ENCODE results near the gene MIF4GD. TPM values are rescaled to one million over a fixed set of nuclear protein-coding genes. Genes with fewer than 3 reads are reported as not detected.
"Not testable (repeated sequence)": the region's sequence is repeated elsewhere in the genome, so short reads cannot be mapped to it uniquely, and the experiment has no call there.

The MIF4GD gene
- polyA plus RNA-seq, 4 donors: 21.0 to 24.6 (median 22.9) TPM

DNA sequence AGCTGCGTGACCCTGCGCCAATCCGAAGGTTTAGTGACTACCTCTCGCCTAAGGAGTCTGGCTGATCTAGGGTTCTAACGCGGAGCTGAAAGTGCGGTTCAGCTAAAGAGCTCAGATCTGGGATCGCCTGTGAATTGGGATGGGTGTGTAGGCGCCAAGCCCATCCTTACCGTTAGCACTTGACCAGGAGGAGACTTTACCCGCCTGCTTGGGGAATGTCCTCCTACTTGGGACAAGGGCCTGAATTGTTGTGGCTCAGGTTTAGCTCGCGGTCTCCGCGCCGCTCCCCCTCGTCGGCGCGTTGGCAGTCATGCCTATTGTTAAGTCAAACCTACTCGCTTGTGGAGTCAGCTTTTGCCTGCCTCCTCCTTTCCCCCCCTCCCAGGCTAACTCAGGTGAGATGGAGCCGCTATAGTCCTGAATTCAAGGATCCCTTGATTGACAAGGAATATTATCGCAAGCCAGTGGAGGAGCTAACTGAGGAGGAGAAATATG is 8.9 kb downstream of the MIF4GD start:
- DNase-seq (ENCODE audit: low read depth in 4 of 4, low spot score in 3 of 4): no peak

DNA sequence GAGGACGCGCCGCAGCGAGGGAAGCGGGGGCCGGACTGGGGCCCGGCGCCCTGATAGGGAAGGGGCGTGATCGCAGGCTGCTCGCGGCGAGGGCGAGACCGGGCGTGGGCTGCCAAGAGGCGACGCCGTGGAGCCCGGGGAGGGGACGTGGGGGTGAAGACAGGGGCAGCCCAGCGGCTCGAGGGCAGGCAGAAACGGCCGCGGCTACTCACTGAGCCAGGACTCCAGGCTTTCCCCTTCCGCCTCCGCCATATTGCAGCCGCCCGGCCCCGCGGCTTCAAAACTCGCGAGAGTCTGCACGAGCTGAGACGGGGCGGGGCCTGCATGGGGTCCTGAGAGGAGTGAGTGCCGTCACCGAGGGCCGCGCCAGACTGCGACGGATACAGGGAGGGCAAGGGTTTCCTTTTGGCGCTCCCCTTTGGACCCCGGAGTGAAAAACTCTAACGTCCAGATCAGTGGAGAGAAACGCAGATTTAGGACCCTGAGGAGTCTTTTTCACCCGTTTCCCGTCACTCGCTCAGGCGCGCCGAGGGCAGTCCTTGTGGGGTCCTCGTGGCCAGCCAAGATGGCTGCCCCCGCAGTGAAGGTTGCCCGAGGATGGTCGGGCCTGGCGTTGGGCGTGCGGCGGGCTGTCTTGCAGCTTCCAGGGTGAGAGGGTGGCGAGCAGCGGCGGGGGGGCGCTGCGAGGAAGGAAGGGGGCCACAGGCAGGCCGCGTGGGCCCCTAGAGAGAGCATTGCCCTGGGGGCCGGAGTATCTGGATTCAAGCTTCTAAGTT is 9.5 kb downstream of the MIF4GD start, which contains the start of the genes GGA3 and MRPS7:
Gene GGA3 (minus strand): TSS at position 271 of the 776 bp plus-strand sequence. CDS start 19 bp downstream, at position 252.
Gene MRPS7 (plus strand): TSS at position 544 of the 776 bp plus-strand sequence. CDS start 22 bp downstream, at position 566.
- peak; percentile 90 to 95 (median 91) for DNase-seq (ENCODE audit: low read depth in 4 of 4, low spot score in 3 of 4)

DNA sequence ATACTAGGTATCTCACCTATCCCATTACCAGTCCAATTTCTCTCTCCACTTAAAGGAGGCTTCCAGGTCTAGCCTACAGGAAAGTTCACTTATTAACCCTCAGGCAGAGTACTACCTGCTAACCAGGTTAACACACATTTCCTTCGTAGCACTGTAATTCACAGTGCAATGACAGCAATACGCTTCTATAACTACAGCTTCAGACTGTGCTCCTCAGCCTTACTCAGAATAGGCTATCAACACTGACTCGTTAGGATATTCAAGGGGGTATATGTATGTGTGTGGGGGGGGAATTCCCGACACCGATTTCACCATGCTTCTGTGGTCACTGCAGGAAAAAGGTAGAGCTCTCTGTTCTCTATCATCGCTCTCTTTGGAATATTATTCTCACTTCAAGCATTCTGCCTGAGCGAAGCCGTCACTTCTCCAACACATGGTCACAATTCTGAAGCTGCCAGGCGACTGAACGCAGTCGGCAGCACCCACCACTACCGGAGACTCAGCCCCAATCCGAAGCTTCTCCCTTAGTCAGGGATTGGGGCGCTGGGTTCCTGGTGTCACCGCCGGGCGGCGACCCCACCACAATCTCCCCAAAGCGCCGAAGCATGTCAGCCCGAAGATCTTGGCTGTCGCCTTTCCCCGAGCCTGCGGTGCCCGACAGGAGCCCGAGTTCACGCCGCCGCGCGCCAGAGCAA is 10.2 kb downstream of the MIF4GD start:
- no peak for DNase-seq (ENCODE audit: low read depth in 4 of 4, low spot score in 3 of 4)

DNA sequence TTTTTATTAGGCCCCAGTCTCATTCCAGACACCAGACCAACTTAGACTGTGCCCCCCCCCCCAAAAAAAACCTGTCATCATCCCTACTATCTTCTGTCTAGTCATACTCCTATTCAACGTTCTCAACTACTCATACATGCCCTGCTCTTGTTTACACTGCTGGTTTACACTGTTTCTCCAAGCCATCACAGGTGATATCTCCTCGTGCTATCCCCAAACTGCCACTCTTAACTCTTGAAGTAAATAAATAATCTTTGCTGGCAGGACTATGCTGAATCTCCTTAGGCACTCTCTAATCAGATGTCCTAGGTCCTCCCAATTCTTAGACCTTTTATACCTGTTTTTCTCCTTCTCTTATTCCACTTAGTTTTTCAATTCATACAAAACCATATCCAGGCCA is 13.8 kb downstream of the MIF4GD start:
- not testable (repeated sequence) for DNase-seq (ENCODE audit: low read depth in 4 of 4, low spot score in 3 of 4)

DNA sequence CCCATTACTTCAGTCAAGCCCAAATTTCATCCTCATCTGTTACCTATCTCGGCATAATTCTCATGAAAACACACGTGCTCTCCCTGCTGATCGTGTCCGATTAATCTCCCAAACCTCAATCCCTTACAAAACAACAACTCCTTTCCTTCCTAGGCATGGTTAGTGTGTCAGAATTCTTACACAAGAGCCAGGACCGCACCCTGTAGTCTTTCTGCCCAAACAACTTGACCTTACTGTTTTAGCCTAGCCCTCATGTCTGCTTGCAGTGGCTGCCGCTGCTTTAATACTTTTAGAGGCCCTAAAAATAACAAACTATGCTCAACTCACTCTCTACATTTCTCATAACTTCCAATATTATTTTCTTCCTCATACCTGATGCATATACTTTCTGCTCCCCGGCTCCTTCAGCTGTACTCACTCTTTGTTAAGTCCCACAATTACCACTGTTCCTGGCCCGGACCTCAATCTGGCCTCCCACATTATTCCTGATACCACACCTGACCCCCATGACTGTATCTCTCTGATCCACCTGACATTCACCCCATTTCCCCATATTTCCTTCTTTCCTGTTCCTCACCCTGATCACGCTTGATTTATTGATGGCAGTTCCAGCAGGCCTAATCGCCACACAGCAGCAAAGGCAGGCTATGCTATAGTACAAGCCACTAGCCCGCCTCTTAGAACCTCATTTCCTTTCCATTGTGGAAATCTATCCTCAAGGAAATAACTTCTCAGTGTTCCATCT is 14.9 kb downstream of the MIF4GD start:
- not testable (repeated sequence) for DNase-seq (ENCODE audit: low read depth in 4 of 4, low spot score in 3 of 4)

DNA sequence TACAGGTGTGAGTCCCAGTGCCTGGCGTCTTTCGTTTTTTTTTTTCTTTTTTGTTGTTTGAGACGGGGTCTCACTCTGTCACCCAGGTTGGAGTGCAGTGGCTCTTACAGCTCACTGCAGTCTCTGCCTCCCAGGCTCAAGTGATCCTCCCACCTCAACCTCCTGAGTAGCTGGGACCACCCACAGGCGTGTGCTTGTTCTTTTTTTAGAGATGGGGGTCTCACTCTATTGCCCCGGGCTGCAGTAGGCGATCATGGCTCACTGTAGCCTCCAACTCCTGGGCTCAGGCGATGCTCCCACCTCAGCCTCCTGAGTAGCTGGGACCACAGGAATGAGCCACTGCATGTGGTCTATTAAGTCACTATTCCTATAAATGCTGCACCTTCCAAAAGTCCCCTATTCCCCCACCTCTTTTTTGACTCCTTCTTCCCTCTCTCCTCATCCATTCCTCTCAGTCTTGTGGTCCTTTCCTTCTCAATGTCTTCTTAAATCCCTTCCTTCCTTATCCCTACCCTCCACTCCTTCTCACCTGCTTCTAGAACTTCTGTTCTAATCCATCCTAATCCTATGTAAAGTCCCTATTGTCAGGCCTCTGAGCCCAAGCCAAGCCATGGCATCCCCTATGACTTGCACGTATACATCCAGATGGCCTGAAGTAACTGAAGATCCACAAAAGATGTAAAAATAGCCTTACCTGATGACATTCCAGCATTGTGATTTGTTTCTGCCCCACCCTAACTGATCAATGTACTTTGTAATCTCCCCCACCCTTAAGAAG is 18.8 kb downstream of the MIF4GD start:
- DNase-seq (ENCODE audit: low read depth in 4 of 4, low spot score in 3 of 4): no peak

DNA sequence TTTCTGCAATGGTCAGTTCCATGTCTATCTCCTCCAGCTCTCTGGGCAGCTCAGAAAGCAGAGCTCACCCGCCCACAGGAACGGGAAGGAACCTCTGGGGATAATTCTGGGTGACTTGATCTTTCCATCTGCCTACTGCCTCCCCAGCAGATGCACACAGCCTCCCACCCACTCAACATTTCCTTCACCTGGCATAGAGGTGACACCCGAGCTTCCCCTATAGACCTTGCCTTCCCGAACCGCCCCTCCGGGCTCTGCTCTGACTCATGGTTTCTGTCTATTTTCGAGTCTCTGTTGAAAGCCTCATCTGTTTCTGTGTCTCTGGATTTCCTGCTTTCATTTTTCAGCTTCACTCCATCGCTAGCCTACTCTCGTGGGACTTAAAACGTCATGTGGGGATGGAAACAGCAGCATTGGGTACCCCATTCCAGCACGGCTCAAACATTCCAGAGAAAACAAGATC is 21.0 kb downstream of the MIF4GD start:
- no peak for DNase-seq (ENCODE audit: low read depth in 4 of 4, low spot score in 3 of 4)

DNA sequence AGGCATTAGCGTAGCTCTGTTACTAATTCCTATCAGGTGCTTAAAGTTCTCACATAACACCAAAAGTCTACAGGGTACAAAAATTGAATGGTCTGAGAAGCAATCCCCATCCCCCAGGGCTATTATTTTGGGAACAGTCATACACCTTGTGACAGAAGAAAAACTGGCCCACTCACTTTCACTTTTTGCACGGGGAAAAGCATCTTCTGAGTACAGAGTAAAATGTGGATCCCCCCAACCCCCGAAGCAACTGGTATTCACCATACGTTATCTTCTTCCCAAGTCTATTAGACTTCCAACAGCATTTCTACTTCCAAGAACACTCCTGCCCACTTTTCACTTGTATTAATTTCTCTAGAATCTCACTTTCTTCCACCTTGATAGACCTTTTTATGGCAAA is 21.5 kb downstream of the MIF4GD start:
- DNase-seq (ENCODE audit: low read depth in 4 of 4, low spot score in 3 of 4): no peak

DNA sequence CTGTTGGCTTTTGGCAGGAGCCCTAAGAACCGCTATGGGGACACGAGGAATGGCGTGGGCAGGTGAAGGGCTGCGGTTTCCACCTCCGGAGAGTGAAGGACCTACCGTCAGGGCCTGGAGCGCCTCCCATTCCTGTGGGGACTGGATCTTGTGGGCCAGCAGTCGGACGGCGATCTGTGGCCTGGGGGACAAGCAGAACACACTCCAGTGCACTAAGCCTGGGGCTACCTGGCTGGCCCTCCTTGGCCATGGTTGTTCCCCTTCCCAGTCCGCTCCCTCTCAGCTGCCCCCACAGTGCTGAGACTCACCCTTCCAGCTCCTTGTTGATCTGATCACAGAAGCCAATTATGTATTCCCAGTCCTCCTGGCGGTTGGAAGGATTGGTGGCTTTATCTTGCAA is 24.6 kb downstream of the MIF4GD start:
- DNase-seq (ENCODE audit: low read depth in 4 of 4, low spot score in 3 of 4): no peak

DNA sequence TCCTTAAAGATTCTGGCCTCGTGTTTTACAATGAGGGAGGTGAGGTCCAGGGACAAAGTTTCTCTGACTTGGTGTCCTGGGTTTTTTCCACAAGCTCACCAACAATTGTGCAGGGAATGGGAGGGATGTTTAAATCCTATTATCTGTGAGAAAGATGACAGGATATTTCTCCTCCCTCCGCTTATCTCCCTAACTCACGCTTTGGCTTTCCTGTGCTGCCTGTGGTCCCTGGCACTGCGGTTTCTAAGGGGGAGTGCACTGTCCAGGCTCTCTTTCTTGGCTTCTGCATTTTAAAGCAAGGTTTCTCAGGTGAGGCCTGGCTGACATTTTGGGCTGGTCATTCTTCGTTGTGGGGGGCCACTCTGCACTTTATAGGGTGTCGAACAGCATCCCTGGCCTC is 26.0 kb downstream of the MIF4GD start:
- DNase-seq (ENCODE audit: low read depth in 4 of 4, low spot score in 3 of 4): no peak

DNA sequence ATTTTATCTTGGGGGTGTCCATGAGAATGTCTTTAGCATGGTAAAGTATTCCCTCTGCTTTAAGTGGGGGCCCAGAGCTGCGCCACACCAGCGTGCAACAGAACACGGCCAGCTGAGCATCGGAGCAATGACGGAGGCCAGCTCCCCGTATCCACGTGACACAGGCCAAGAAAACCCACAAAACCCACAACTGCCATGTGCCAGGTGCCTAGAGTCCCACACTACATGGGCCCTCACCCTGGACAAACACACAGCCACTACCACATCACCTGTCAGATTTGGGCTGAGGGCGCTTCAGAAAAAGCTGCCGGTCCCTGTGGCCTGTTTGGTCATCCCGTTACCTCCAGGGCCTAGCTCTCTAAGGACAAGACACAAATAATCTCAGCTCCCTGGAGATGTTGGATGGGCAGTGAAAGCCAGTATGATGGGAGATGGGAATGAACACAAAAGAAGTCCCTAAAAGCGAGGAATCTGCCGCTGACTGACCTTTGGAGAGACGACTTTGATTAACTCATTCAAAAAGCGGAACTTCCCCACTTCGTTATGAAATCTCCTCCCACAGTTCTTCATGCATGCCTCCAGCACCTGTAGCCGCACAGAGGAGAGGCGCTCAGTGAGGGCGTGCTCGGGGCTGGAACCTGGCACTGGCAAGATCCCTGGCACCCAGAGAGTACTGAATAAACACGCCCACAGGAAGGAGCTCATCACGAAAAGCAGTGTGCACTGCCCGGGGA is 26.7 kb downstream of the MIF4GD start:
- DNase-seq (ENCODE audit: low read depth in 4 of 4, low spot score in 3 of 4): no peak

DNA sequence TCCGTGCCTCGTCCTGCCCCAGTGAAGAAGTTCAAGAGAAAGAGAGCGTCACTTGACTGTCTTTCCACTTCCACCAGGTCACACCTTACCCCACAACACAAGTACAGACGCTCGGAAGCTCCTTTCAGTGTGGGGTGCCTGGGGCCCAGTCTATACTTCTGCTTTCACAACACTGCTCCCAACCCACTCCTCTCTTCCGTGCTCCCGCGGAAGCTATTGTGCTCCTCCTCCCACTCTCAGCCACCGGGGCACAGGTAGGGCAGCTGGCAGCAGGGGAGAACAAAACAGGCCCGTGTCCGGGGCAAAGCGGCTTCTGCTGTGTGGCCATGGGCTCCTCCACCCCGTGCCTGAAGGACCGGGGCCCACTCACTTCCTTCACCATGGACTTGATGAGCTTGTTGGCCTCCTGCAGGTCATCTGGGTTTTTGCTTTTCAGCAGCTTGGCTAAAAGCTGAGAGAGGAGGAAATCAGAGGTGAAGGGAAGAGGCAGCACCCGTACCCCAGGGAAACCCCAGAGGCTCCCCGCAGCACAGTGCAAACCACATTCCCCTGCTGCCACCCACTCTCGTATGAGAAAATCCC is 28.5 kb downstream of the MIF4GD start:
- no peak for DNase-seq (ENCODE audit: low read depth in 4 of 4, low spot score in 3 of 4)

DNA sequence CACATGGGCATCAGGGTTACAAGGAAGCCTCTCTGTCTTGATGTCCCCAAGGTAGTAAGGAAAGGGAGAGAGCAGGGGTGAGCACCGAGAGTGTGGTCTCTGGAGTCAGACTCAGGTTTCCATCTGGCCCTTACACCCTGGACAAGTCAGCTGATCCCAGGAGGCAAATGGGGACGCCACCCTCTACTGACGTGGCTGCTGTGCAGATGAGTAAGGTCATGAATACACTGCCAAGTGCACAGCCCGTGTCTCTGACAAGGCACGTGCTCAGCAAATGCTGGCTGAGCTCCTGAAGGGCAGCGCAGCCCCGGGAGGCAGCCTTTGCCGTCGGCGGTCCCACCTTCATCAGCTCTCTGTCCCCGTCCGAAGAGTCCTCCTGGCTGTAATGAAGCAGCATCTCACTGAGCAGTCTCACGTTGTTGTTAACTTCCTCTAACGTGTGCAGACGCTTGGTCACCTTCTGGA is 29.0 kb downstream of the MIF4GD start:
- DNase-seq (ENCODE audit: low read depth in 4 of 4, low spot score in 3 of 4): no peak

DNA sequence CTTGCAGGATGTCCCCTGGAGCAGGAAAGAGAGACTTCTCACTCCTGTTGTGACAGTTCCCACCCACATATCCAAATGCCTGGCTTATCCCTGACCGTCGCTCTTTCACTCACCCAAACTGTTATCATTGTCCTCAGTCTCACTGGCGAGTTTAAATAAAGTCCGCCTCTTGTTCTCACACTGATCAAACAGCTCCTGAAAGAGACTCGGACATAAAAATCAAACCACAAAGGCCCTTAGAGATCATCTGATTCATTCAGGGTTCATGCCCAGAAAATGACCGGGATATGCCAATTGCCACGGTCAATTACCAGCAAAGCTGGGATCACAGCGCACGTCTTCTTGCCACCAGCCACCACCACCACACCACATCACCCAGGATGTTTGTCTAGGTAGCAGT is 29.5 kb downstream of the MIF4GD start:
- DNase-seq (ENCODE audit: low read depth in 4 of 4, low spot score in 3 of 4): no peak

DNA sequence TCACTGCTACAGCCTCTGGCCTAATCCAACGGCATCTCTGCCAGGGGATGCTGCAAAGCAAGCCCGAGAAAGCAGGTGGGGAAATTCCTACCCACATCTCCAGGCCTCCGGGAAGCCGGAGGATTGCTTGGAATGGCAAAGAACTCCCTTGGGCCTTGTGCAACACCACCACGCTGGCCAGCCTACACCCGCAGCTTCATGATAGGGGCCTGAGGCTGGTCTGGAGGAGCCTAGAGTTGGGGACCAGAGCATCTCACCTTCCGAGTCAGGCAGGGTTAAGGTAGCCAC is 29.9 kb downstream of the MIF4GD start:
- no peak for DNase-seq (ENCODE audit: low read depth in 4 of 4, low spot score in 3 of 4)

DNA sequence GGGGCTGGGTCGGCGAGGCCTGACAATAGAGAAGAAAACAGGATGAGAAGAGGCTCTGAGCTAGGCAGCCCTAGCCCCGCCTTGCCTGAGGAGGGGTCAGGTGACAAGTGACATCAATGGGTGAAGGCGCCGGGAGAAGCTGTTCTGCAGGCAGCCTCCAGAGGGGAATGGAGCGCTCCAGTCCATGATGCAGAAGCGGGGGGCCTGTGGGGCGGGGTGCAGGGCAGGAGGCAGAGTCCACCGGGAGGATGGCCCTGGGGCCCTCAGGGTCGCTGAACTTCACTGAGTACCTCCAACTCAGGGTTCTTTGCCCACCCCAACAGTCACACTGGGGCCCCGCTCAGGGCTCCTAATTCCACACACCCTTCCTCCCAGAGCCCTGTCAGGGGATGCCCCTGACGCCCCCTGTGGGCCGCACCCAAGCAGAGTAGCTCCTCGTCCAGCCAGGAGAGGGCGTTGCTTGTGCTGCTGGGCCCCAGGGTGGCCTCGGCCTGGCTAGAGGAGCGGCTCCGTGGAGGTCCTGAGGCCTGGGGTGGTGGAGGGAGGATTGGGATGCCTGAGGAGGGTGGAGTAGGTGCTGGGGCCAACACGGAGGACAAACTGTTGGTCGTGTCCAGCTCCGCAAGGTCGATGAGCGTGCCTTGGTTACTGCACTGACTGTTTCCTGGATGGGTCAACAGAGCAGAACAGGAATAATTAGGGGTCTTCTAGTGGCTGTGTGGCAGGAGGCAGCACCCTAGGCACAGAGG is 30.5 kb downstream of the MIF4GD start:
- DNase-seq (ENCODE audit: low read depth in 4 of 4, low spot score in 3 of 4): no peak

DNA sequence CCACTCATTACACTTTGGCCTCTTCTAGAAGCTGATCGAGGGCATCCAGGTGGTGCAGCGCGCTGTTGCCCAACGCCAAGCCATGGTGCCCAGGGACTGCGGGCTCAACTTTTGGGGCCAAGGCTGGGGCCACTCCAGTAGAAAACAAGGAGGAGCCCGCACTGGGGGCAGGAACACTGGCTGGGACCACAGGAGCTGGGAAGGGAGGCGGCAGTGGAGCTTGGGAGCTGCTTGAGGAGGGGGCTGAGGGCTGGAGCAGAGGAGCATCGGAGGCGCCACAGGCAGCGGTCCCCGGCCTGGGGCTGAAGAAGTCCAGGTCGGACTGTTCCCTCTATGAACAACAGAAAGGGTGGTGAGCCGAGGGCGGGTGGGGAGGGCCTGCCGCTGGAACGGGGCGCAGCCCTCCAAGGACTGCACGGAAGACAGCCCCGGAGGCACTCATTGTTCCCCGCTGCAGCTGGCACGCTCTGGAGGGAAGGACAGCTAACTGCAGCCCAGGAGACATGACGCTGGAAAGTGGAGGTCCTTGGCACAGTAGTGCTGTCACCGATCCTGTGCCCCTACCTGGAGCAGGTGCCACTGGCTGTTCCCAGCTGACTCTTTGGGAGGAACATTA is 31.1 kb downstream of the MIF4GD start:
- no peak for DNase-seq (ENCODE audit: low read depth in 4 of 4, low spot score in 3 of 4)

DNA sequence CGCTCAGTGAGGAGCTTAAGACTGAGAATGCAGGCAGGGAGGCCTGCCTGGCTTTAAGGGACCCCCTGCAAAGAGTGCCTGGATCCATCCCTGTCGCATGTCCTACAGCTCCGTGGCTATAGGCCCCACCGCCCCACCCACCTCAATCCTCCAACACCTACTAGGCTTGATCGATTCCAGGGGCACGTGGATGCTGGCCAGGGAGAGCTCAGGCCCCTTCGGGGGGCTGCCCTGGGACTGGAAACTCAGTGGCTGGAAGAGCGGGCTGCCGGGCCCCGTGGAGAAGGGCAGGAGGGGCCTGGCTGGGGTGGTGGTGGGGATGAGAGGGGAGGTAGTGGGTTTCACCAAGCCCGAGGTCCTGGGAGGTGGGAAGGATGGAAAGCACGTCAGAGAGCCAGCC is 31.8 kb downstream of the MIF4GD start:
- no peak for DNase-seq (ENCODE audit: low read depth in 4 of 4, low spot score in 3 of 4)
